Metanephros (tissue), 2 donors: ENCODE data around the gene CHRM4. TPM values are rescaled to one million over a fixed set of nuclear protein-coding genes. Genes with fewer than 3 reads are reported as not detected.

Experiments used
- small RNA-seq: library from RNA; depleted of rRNA; stranded (forward); fragments of <200 nt; gene quantifications from one replicate; pipeline ENCODE3, GENCODE V24; 2014; ENCODE audit warnings: low replicate concordance
- total RNA-seq: library from RNA; depleted of rRNA; stranded (reverse); fragments of >200 nt; gene quantifications from one replicate; pipeline ENCODE4 v1.2.3, GENCODE V29; 2014

The CHRM4 gene
- 0.18 TPM for total RNA-seq

DNA sequence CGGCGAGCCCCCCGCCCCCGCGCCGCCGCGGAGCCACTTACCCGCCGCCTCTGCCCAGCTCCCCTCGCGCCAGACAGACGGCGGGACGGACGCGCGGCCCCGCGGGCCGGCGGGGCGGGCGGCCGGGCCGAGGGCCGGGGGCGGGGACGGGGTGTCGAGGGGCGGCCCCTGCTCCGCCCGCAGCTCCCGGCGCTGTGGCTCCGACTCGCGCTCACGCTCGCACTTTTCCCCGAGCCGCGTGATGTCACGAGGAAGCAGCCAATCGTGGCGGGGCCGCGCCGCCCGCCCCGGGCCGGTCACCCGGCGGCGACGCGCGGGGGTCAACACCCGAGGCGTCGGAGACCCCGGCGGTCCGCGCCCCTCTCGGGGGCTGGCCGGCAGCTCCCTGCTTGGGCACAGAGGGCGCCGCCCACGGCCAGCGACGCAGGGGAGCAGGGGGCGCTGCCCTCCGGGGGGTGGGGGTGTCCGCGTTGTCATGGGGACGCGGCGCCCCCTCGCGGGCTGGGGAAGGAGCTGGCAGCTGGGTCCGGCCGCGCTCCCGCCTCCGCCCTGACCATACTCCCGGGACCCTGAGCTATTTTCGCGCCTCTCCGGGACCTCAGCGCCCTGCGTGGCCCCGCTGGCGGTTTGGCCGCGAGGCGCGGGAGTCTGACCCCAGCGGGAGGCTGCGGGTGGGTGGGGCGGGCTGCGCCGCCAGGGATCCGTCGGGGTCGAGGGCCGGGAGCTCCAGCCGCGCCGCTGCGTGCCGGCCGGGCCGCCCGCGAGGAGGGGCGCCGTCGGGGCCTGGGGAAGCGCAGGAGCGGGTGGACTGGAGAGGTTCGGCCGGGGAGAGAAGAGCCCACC is at the start of gene CHRM4:
Gene CHRM4 (minus strand): TSS at position 199 of the 843 bp plus-strand sequence. CDS start 5,219 bp downstream, outside the sequence.

GRCh38 chr11:46381048-46381818 is 10.3 kb downstream of the CHRM4 start, which contains the start of gene MDK:
Gene MDK (plus strand): TSS chr11:46381669. CDS start chr11:46382058, 389 bp downstream.

DNA sequence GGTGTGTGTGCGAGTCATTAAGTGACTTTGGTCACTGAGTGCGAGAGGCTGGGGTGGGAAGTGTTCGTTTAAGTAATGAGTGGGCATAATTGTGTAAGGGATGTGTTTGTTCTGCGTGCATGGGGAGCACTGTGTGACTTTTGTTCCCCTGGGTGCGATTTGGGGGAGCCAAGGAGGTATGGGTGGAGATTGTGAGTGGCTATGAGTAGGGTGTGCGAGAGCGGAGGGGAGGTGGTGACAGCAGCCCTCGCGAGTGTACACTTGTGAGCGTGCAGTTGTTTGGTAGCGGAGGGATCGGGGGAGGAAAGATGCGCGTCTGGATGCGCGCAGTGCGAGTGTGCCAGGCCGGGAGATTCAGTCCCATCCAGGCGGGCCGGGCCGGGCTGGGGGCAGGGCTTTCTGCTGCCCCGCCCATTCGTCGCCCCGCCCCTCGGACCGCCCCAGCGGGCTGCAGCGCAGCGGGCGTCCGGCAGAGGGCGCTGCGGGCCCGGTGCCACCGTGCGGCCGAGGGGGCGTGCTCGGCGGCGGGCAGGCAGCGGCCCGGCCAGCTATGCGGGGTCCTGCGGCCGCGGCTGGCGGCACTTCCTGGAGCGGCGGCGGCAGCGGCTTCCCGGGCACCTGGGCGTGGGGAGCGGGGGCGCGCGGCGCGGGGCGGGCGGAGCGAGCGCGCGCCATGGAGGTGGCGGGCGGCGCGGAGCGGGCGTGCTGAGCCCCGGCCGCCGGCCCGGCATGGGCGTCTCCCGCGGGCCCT is 44.5 kb downstream of the CHRM4 start, which contains the start of gene DGKZ:
Gene DGKZ (plus strand): TSS at position 578 of the 751 bp plus-strand sequence. CDS start 197 bp downstream, outside the sequence.

Small RNA genes within 50 kb of the gene (small RNA-seq; reads per million reads assigned to genes)
- not detected for gene MIR4688

Other genes starting within 250 kb of the CHRM4 start
- 11.7 TPM for gene CREB3L1, start 114.1 kb downstream of the CHRM4 start, total RNA-seq
- gene DGKZ, start 44.3 kb downstream of the CHRM4 start, total RNA-seq, result 58.2 TPM
- 288 TPM for gene MDK, start 10.1 kb downstream of the CHRM4 start, total RNA-seq
- 46.8 TPM for gene AMBRA1, start 202.2 kb upstream of the CHRM4 start, total RNA-seq
- 5.2 TPM for gene HARBI1, start 225.5 kb upstream of the CHRM4 start, total RNA-seq
- 77.1 TPM for gene ATG13, start 225.8 kb upstream of the CHRM4 start, total RNA-seq